Measurements from ENCODE around the gene CTNND2.
A peak's percentile ranks its signal among the peaks of the same experiment; 100 is the strongest.
"Not testable (repeated sequence)": the region's sequence is repeated elsewhere in the genome, so short reads cannot be mapped to it uniquely, and the experiment has no call there.

Gene CTNND2

DNA sequence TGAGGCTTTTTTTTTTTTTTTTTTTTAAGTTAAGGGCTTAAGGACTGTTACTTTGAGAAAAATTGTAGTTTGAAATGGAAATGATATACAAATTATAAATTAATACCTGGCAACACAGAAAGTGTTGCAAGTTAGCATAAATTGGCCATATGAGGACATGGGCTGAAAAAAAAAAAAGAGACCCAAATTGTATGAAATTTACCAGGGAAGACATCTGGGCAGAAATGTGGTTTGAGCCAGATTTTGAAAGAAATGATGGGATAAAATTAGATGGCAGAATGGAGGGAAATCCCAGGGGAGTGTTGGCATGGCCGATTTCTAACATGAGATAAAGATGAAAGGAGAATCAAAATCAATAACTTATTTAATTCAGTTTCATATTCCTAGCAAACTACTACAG, 472.1 kb downstream of the CTNND2 start:
- no peak for DNase-seq

DNA sequence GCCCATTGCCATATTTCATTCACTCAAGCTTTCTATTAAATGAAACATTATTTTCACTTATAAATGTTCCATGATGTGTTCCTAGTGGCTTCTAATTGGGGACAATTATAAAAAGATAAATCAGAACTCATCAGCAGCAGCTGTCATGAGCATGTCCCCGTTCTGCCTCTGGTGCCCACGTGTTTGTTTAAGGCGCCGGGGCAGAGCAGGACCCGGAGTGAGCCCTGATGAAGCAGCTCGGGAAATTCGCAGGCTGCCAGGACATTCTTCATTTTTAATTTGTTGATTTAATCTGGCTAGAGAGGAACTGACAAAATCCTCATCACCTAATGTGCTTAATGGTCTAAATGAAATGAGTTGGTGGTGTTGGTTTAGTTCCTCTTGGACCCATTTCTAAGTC, 475.0 kb downstream of the CTNND2 start:
- DNase-seq: no peak

DNA sequence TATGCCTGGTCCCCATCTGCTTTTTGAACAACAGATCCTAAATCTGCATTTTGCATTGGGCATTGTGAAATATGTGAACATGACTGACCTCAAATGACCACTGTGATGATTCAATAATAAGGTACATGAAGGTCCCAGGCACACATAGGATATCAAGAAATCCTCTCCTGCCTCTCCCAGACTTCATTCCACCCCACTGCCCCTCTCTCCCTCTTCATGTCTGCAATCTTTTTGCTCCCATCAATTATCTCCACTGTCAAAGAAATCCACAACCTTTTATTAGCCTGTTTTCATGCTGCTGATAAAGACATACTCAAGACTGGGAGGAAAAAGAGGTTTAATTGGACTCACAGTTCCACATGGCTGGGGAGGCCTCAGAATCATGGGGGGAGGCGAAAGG, 476.7 kb downstream of the CTNND2 start:
- no peak for DNase-seq

DNA sequence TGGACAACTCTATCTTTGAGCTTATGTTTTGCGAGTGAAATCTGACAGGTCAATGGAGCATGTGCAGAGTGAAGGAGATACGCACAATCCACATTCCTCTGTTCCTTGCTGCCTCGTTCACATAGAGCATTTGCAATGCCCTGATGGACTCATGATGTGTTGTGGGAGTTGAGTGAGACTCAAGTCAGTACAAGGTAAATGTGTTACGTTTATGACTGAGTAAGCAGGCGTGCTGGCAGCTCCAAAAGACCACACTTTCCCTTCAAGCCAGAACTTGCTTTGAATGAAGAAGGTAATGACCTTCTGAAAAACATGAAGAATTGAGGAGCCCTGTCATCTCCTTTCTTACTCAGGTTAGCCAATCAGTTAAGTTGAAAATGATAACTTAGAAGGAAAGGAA, 477.8 kb downstream of the CTNND2 start:
- no peak for DNase-seq

DNA sequence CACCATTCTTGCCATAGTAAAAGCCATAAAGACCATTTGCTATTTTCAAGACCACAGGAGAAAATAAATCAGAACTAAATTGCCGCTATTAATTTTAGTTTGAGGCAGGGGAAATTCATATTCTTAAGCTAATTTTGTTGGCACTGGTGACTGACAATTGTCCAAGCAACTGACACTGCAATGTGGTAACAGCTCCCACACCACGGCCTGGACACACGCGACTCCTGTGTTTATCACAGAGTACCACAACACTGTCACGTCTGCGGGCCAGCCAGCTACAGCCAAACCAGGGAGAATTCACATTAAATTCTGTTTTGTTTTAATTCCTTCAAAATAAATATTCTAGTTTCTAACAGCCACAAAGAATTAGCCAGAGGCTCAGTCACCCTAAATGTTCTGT, 481.9 kb downstream of the CTNND2 start:
- DNase-seq: no peak

DNA sequence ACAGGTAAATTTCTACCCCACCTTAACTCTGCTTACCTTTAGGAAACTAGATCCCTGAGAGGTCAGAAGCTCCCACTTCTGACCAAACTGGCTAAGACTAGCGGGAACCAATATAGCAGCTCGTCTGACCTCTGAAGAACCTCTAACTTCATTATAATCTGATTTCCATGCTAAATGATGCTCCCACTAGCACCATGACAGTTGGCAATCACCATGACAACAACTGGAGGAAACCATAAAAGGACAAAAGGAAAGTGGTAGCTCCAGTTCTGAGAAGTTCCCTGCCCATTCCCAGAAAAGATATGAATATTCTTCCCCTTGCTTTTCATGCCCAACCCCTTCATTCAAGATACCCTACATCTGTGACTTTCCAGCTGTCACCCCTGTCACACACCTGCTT, 483.3 kb downstream of the CTNND2 start:
- DNase-seq: no peak

DNA sequence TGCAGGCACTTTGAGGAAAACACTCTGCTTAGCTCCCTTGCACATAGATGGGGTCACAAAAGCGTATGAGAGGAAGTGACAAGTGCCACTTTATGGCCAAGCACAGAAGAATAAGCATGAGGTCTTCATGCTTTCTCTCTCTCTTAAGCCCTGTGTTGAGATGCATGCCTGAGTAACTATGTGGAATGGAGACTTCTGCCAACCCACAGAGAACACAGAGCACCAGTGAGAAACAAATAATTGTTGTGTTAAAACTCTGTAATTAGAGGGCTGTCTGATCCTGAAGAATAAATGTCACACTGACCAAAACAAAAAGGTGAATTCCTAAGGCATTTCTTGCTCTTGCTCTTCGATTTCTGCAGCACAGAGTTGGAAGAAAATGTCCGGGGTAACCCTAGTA, 488.5 kb downstream of the CTNND2 start:
- no peak for DNase-seq

DNA sequence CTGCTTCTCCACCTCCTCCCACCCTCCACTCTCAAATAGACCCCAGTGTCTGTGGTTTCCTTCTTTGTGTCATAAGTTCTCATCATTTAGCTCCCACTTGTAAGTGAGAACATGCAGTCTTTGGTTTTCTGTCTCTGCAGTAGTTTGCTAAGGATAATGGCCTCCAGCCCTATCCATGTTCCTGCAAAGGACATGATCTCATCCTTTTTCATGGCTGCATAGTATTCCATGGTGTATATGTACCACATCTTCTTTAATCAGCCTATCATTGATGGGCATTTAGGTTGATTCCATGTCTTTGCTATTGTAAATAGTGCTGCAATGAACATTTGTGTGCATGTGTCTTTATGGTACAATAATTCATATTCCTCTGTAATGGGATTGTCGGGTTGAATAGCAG, 489.5 kb downstream of the CTNND2 start:
- not testable (repeated sequence) for DNase-seq

DNA sequence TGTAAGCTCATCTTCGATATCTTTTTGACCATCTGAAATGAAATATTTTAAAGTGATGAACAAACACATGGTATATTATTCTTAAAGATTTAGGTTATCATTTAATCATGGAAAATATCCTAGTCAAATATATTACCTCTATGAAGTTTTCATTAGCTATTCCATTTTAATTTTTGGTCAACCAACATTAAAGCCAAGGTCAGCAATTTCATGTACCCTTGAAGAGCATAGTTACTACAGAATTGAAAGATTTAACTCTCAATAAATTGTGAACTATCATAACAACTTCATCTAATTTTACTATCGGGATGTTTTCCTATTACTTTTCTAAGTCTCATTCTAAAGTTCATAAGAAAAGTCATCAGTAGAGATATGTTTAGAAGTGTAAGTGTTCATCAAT, 492.6 kb downstream of the CTNND2 start:
- DNase-seq: no peak

DNA sequence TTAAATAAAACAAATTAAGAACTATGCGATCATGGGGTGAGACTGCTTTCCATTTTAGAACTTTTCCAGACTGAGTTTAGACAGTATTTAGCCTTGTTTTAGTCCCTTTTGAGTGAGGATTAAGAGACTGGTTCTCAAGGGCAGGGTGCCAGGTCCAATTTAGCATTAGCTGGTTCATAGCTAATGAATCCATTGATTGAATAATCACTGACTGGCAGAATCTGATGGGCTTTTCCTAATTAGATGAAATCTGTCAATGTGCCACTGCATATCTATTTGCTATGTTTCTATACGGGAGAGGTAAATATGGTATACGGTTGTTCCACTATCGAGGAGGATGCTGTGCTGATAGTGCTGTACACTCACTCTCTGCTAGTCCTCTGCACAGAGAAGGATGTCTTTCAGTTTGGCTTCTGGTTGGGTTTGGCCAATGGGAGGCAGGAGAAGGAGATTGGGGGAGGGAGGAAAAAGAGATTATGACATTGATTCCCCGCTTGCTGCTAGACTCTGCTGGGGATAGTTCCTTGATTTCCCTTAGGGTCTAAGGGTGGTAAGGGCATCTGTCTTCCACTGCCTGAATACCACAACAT, 496.6 kb downstream of the CTNND2 start:
- DNase-seq: no peak

DNA sequence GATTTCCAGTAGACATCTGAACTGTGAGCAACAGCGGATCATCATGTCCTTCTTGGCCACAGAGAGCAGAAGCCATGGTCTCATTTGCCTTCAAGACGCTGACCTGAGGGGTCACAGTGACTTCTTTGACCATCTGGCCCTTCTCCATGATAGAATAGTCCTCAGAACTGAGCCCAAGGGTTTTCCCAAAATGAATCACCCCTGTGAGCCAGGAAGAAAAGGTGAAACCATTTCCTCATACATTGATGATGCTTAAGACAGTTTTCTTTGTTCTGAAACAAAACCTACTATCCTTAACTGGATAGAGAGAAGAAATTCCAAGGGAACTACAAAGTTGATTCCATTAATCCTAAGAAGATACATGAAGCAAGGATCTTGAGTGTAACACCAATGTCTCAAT, 503.9 kb downstream of the CTNND2 start:
- DNase-seq: no peak

DNA sequence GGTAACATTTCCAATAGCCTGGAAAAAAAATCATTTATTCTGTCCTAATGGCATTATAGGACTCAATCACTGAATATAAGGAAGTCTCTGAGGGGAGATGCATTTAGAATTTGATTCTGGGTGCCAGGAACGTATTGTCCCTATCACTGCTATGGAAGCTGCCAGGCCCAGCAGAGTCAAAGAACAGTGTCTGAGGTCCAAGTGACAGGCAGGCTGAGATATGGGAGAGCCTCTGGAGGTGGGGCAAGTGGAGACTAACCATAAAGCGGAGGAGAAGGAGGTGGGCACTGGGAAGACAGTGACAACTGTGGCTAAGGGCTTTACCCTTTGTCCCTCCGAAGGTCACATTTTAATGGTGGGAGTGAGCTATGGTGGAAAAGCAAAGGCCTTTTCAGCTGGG, 505.5 kb downstream of the CTNND2 start:
- no peak for DNase-seq

DNA sequence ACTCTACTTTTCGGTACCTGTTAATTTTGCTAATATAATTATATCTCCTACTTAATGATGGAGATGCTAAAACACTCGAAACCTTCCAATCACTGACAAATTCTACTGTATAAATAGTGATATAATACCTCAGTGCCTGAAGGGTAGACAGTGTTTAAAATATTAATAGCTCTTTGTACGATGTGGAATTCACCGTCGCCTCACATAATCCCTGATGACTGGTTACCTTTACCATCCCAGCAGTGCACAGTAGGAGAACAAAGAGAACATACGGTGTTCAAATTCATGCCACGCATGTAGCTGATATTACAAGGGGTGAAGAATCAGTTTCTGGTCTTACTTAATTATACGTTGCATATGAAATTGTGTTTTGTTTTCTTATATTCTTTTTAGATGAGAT, 506.7 kb downstream of the CTNND2 start:
- no peak for DNase-seq

DNA sequence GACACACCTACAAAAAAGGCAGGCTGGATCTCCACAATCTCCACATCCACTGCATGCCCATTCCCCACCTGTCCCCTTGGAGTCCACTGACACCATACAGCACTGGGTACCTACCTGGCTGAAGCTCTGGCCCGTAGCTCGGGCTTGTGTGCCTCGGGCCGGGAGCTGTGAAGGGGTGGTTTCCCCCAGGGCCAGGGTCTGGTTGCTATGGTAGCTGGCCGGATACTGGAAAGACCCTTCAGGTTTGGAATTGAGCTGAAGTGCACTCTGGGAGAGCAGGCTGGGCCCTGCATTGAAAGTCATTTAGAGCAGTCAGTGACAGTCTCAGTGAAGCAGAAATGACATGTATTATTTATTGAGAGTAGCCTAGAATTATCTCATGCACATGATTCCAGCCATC, 507.3 kb downstream of the CTNND2 start:
- DNase-seq: no peak

DNA sequence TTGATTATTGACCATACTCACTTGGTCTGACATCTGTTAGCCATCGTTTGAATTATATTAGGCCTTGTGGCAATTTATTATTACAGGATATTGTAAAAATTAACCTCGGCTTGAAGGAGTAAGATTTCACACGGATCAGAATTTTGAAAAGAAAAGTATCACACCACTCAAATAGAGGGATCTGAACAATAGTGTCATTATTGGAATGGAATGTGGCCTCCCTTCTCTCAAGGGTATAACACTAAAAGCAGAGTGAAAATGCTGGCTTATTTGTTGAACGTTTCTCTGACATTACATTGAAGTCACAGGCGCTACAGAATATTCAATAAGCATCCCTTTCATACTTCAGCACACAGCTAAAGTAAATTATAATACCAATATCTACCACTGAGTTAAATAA, 509.3 kb downstream of the CTNND2 start:
- no peak for DNase-seq

DNA sequence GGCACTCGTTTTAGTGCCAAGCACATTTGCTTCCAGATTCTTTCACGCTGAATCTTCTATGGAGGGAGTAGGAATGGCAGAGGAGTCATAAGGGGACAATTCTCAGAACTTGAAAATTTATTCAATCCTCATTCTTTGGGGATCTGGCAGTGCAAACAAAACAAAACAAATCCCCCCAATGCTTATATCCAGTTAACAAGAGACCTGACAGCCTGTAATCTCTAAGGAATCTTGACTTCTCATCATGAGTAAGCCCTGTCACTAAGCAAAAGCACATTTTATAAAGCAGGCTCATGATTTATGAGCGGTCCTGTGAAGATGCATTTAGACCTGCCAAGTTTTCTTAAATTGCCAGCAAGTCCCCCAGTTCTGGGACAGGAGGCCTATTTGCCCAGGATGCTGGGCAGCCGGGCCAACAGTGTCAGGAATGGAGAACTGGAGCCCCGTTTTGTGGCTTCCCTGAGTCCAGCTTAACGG, 513.9 kb downstream of the CTNND2 start:
- DNase-seq: peak; percentile 95

DNA sequence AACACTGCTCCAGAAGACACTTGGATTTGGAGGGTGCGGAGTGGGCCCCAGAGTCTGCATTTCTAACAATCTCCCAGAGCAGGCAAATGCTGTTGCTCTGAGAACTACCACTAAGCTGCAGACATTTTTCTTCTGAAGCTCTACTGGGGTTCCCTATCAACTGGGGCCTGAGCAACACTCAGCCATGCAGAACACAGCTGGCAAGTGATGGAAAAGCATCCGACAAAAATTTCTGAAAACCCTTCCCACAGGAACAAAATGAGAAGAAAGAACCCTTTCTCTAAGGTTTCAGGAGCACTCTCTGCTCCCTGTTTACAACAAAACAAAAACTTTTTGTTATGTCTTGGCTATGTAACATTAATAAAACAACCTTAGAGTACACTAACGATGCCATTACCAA, 516.9 kb downstream of the CTNND2 start:
- no peak for DNase-seq

DNA sequence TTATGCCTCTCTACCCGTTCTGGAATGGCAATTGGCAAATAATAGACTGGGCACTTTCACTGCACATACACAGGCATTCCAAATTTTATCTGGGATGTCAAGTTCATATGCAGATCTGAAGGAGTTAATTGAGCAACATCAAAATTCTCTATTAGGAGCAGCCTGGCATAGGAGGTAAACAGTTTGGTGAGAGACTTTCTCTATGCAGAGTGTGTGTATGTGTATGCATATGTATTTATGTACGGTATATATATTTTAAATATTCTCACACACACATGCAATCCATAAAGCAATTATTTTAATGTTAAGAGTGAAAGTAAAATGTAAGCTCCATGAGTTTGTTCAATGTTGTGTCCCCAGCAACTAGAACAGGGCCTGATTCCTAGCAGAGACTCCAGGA, 517.8 kb downstream of the CTNND2 start:
- DNase-seq: no peak

DNA sequence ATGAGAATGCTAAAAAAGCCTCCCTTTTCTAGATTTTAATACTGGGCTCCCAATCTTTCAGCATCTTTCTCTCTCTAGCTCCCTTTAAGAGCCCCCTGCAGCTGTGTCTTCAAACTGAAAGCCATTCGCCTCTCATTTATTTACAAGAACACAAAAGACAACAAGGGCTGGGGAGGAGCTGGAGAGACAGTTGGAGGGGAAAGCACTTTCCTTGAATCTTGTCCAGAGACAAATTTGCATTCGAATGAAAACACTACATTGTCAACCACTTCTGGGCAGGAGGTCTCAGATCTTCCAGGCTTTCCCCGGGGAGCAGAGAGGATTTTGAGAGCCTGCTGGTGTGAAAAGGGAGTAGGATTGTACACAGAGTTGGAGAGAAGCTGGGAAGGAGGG, 518.3 kb downstream of the CTNND2 start:
- DNase-seq: no peak

DNA sequence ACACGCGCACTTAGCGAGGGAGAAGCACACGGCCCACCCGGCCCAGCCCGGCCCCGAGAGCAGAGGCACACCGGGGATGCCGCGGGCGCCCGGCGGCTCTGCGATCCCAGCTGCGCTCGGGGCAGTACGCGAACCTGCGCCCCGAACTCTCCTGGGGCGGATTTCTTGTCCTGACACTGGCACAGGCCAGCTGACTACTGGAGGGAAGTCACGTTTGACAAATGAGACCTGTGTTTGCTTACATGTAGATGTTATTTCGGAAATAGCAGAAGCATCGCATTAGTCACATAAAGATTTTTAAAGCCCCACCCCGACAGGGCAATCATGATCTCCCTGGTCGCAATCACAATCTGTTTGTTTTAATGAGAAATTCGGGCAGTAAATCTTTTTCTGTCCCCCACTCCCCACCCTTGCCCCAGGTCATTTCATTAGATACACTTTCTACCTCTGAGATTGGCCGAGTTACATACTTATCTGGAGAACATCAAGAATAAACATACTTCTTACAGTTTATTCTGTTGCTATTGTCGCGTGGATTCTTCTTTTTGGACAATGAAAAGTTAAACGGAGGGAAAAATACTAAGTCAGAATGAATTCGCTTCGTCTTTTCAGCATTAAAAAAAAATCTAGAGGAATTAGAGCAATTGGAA, 518.9 kb downstream of the CTNND2 start:
- peak; percentile 58 for DNase-seq

DNA sequence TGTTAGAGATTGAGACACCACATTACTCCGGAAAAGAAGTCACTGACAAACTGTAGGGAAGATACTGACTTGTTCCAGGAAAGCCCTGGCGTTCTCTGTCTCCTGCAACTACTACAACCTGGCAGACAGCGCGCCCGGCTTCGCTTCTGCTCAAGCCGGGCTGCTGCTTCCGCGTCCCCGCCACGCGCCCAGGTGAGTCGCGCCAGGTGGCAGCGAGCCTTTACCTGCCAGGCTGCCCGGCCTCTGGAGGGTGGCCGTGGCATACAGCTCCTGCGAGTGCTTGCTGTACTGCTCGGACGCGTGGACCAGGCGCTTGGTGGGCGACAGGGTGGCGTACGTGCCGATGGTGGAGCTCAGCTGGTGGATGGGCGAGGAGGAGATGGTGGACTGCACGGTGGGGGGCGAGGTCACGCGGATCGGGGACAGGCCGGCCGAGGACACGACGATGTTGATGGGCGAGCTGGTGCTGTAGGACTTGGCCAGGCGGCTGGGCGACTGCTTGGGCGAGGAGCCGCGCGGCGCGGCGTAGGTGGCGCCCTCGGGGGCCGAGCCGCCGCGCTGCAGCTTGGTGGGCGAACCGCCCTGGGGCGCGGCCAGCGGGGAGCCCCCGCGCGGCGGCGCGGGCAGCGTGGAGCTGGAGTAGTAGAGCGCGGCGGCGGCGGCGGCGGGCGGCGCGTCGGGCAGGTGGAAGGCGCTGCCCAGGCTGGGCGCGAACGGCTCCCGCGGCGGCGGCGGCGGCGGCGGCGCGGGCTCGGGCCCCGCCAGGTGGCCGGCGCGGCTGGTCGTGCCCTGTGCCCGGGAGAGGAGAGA, 519.6 kb downstream of the CTNND2 start:
- peak; percentile 40 for DNase-seq

DNA sequence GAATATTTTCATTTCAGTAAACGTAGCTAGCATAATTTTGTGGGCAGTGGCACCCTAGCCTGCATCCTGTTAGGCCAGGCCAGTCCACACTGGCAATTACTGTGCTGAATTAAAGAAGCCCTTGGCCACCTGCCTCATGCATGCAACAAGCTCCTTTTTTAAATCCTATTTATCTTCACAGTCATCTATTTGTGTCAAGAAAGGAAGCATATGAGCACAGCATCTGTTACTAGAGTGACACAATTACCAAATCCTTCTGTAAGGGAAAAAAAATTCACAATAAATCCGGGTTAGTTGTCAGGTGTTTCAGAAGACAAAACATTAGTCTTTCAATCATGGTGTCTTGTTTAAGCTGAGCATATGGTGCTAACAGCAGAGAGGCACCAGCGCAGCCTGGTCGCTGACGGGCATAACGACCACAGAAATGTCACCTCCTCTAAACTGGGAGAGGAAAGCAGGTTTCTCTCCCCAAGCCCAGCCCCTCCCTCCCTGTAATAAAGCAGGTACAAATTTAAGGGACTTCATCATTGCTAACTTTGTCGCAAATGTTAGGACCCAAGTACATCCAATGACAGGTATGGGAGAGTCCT, 520.6 kb downstream of the CTNND2 start:
- no peak for DNase-seq

DNA sequence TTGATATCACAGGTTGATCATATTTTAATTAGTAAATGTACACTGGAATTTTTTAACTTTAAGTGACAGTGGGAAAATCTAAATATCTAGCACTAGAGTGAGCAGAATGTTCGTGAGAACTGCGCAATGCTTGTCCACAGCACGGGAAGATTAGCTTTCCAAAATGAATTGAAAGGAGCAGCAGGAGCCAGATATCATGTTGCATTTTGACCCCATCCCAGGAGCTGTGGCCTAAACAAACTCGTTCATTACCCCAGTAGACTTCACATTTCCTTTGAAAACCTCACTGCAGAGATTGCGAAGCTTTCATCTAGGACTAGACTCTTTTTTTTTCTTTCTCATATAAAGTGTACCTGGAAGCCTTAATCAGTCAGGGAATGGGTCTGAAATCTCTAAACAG, 525.8 kb downstream of the CTNND2 start:
- no peak for DNase-seq

DNA sequence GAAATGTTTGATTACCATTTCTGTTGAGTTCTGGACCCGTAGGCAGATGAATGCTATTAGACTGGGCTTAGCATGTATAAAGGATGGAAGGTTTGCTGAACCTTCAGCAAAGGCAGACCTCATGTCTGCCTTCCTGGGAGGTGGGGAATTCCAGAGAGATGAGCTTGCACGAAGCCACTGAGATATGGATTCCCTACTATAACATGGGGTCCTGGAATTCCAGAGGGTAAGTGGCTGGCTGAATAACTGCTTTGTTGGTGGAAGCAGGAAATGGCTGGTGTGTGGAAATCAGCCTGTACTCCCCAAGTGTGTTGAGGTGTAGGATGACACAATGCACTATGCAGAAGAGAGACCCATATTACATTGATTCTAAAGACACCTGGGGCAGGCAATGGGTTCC, 526.4 kb downstream of the CTNND2 start:
- peak; percentile 82 for DNase-seq

All from fibroblast of skin of back (primary cell).